Colonic mucosa (tissue), 4 donors: ENCODE measurements around the gene DST. TPM values are rescaled to one million over a fixed set of nuclear protein-coding genes. Genes with fewer than 3 reads are reported as not detected.
"Not testable (repeated sequence)": the region's sequence is repeated elsewhere in the genome, so short reads cannot be mapped to it uniquely, and the experiment has no call there.

Experiments
- DNase-seq: peaks from one replicate; pipeline ENCODE4 v3.0.0-alpha.2; 2020
- H3K27ac ChIP-seq: fragments of 200-600 bp; one replicate; pipeline ENCODE4 v1.8.0; 2021
- H3K27me3 ChIP-seq: fragments of 200-600 bp; one replicate; pipeline ENCODE4 v1.8.0; 2021
- H3K36me3 ChIP-seq: fragments of 200-600 bp; one replicate; pipeline ENCODE4 v1.8.0; 2021
- H3K4me1 ChIP-seq: fragments of 200-600 bp; one replicate; pipeline ENCODE4 v1.8.0; 2021; ENCODE audit warnings: mild to moderate bottlenecking
- H3K4me3 ChIP-seq: fragments of 200-600 bp; one replicate; pipeline ENCODE4 v1.8.0; 2021
- H3K9ac ChIP-seq, 2 donors: one replicate each; pipeline ENCODE4 v1.7.0; 2013; ENCODE audit warnings: control low read depth in 2 of 2, low read depth in 2 of 2, low read length in 2 of 2
- H3K9me3 ChIP-seq: fragments of 200-600 bp; one replicate; pipeline ENCODE4 v1.8.0; 2021
- CTCF ChIP-seq: fragments of 200-600 bp; IDR thresholded peaks from one replicate; pipeline ENCODE4 v1.8.0; 2022; ENCODE audit warnings: antibody characterized with exemption, mild to moderate bottlenecking
- intact Hi-C: fragments of 100-400 bp; cut with DNase I; formaldehyde crosslinking; loops from one replicate; pipeline ENCODE4 v1.14.1; 2022
- total RNA-seq, 2 donors: library from RNA; stranded (reverse); fragmentation: NEBNext Ultra II Directional in 1 of 2; extraction: Animal tissue kit (Norgen Biotek cat#: 25700) in 1 of 2; gene quantifications; one replicate each; pipeline ENCODE4 v1.2.1, GENCODE V29; 2021
- donor health status: healthy.
- donor health status: DM: no; HTN: no; CAD: no.
- donor health status: DM: no; HTN: no; CAD: no.

The DST gene
- total RNA-seq, 2 donors from 2014 or later, result 115 to 197 TPM

DNA sequence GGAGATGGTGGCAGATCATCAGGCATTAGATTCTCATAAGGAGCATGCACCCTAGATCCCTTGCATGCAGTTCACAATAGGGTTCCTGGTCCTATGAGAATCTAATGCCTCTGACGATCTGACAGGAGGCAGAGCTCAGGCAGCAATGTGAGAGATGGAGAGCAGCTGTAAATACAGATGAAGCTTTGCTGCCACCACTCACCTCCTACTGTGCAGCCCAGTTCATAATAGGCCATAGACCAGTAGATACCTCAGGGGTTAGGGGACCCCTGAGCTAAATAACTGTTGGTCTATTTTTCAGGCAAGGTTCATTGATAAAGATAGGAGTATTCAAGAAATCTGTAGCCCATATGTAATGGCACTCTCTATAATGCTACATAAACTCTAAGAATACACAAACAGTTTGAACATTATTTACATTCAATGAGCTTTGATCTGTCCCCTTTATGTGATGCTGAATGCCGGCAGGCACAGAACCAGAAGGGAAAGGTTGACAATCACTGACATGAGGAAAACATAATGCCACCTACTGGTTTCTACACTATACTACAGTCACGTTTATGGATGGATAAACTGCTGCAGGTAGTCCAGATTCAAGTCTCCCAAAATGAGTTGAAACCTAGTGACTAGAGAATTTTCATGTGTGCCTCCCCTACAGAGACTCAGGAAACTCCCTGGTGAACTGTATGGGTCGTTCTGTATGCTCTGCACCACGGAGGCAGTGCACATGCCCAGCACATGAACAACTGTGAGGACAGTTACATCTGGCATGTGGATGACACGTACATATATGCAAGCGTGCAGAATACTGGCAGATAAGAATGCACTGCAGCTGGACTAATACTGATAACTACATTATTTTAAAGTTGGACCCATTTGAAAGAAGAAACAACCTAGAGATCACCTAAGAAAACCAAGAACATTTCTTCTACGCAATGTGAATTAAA is 72.0 kb downstream of the DST start:
- H3K9me3 ChIP-seq, result no peaks in the 10 kb centered on the region
- H3K4me3 ChIP-seq, result no peak overlapping the region
- intact Hi-C loops, result no loop called here
- H3K9ac ChIP-seq, result no peak overlapping the region
- H3K36me3 ChIP-seq, result no peaks in the 10 kb centered on the region
- no peaks in the 10 kb centered on the region for H3K4me1 ChIP-seq
- no peak for DNase-seq
- H3K27ac ChIP-seq, result no peak overlapping the region
- no peaks in the 10 kb centered on the region for H3K27me3 ChIP-seq
- peak; percentile 36 for TF ChIP-seq CTCF

DNA sequence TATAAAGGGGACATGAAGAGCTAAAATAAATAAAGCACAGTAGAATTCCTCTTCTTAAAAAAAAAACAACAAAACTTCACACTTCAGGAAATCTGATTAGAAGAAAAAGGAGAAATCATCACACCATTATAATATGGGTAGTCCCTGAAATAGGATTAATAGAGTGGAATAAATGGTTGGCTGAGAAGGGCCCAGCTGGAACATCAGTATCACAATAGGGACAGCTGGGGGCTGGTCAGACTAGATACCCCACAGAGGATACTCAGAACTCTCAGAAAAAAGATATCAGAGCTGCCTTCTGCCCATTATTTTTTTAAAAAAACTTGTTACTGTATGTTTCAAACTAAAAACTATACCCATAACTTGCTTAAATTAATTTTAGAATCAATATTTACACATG is 75.2 kb downstream of the DST start:
- H3K27me3 ChIP-seq, result no peaks in the 10 kb centered on the region
- no peaks in the 10 kb centered on the region for H3K9me3 ChIP-seq
- H3K4me3 ChIP-seq, result no peak overlapping the region
- no peaks in the 10 kb centered on the region for H3K4me1 ChIP-seq
- no peak for TF ChIP-seq CTCF
- no peaks in the 10 kb centered on the region for H3K36me3 ChIP-seq
- intact Hi-C loops, result no loop called here
- H3K27ac ChIP-seq, result no peak overlapping the region
- H3K9ac ChIP-seq, result no peak overlapping the region
- no peak for DNase-seq

- H3K9ac ChIP-seq, H3K27me3 ChIP-seq, H3K36me3 ChIP-seq, intact Hi-C loops, H3K4me3 ChIP-seq, H3K4me1 ChIP-seq, H3K27ac ChIP-seq, DNase-seq, H3K9me3 ChIP-seq: not testable (repeated sequence)
Observed at GRCh38 chr6:56562730-56563129, 80.0 kb downstream of the DST start.

DNA sequence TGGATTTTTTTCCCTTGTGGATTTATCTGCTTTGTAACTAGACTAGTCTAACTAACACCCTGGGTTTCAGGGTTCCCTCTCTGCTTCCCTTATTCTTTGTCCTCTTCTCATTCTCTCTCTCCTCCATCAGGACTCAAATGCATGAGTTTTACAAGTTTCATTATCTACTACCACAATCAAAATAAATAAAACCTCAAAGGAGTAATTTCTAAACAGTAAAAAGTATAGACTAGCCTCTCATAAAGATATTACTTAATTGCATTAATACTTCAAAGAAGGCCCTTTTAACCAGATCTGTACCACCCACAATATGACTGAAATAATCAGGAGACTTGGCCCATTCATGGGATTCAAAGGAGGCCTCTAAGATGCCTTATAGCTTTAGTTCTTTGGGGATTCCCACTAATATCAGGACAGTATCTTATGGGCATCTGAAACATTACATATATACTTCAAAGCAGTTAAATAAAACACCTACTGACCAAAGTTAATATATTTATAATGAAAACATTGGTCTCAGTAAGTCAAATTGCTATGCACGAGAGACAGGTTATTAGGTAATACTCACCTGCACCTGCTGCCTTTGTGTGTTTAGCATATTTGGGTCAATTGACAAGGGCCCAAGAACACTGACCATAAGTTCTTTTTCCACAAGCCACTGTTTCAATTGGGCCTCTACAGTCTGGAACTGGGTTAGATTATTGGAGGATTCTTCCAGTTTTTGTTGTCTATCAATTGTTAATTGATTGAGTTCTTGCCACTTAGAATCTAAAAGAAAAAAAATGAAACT is 85.7 kb downstream of the DST start:
- Histone ChIP-seq H3K9me3 (no peaks in the 10 kb centered on the region), H3K27ac (no peak overlapping the region), H3K4me3 (no peak overlapping the region), H3K4me1 (no peaks in the 10 kb centered on the region), H3K36me3 (no peaks in the 10 kb centered on the region), H3K9ac (no peak overlapping the region), H3K27me3 (no peaks in the 10 kb centered on the region)
- TF ChIP-seq CTCF, result no peak
- intact Hi-C loops, result no loop called here
- no peak for DNase-seq

DNA sequence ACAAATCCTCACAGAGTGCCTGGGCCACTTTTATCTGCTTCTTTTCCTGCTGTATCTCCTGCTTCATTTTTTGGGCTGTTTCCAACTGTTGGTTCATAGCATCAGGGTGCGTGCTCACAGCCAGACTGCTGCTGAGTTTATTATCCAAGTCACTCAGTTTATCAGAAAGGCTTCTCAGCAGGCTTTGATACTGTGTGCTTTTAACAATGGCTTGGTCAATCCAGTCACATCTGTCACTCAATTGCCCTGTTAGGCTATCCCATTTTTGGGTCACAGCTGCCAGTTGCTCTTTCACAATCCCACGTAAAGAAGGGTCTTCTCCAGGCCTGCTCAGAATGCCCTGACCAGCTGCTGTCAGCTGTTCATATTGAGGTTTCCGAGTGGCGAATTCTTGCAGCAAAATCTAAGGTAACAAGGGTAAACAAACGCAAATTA is 87.2 kb downstream of the DST start:
- no peaks in the 10 kb centered on the region for H3K36me3 ChIP-seq
- H3K27me3 ChIP-seq, result no peaks in the 10 kb centered on the region
- DNase-seq, result no peak
- no peak overlapping the region for H3K9ac ChIP-seq
- H3K9me3 ChIP-seq, result no peaks in the 10 kb centered on the region
- no peaks in the 10 kb centered on the region for H3K4me1 ChIP-seq
- intact Hi-C loops, result no loop called here
- no peak for TF ChIP-seq CTCF
- H3K4me3 ChIP-seq, result no peak overlapping the region
- H3K27ac ChIP-seq, result no peak overlapping the region
